ENCODE measurements around the gene CCDC12.

GRCh38 chr3:46882377-46883053 is 94.0 kb downstream of the CCDC12 start:
- no peak for TF ChIP-seq ZFP3 (CRISPR knock-in tag; IDR thresholded peaks at IDR 0.05)
- TF ChIP-seq BACH2 (CRISPR knock-in tag; IDR thresholded peaks at IDR 0.05; ENCODE audit: borderline replicate concordance): no peak
- TF ChIP-seq, protein P1, sequence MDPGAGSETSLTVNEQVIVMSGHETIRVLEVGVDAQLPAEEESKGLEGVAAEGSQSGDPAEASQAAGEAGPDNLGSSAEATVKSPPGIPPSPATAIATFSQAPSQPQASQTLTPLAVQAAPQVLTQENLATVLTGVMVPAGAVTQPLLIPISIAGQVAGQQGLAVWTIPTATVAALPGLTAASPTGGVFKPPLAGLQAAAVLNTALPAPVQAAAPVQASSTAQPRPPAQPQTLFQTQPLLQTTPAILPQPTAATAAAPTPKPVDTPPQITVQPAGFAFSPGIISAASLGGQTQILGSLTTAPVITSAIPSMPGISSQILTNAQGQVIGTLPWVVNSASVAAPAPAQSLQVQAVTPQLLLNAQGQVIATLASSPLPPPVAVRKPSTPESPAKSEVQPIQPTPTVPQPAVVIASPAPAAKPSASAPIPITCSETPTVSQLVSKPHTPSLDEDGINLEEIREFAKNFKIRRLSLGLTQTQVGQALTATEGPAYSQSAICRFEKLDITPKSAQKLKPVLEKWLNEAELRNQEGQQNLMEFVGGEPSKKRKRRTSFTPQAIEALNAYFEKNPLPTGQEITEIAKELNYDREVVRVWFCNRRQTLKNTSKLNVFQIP (CRISPR knock-in tag; IDR thresholded peaks at IDR 0.05; ENCODE audit: borderline replicate concordance, low read depth): no peak
- no peak for TF ChIP-seq ARNTL (CRISPR knock-in tag; IDR thresholded peaks at IDR 0.05; ENCODE audit: borderline replicate concordance, low read depth)
- no peak for TF ChIP-seq RARB (CRISPR knock-in tag; IDR thresholded peaks at IDR 0.05)
- no peak for TF ChIP-seq ZFP30 (CRISPR knock-in tag; IDR thresholded peaks at IDR 0.05)
- TF ChIP-seq, protein P2, sequence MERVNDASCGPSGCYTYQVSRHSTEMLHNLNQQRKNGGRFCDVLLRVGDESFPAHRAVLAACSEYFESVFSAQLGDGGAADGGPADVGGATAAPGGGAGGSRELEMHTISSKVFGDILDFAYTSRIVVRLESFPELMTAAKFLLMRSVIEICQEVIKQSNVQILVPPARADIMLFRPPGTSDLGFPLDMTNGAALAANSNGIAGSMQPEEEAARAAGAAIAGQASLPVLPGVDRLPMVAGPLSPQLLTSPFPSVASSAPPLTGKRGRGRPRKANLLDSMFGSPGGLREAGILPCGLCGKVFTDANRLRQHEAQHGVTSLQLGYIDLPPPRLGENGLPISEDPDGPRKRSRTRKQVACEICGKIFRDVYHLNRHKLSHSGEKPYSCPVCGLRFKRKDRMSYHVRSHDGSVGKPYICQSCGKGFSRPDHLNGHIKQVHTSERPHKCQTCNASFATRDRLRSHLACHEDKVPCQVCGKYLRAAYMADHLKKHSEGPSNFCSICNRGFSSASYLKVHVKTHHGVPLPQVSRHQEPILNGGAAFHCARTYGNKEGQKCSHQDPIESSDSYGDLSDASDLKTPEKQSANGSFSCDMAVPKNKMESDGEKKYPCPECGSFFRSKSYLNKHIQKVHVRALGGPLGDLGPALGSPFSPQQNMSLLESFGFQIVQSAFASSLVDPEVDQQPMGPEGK (CRISPR knock-in tag; IDR thresholded peaks at IDR 0.05; ENCODE audit: borderline replicate concordance): no peak
- TF ChIP-seq ZC3H10 (CRISPR knock-in tag; IDR thresholded peaks at IDR 0.05): no peak

Data from SK-N-SH treated with all-trans-retinoic acid at 6 μM for 48 hours (cell line).